Ammon's horn (tissue), 1 donor: ENCODE measurements around the gene AGR3.

Experiments
- DNase-seq: peaks from one replicate; pipeline ENCODE4 v3.0.0-alpha.2; 2016; ENCODE audit warnings: low spot score

AGR3 gene

DNA sequence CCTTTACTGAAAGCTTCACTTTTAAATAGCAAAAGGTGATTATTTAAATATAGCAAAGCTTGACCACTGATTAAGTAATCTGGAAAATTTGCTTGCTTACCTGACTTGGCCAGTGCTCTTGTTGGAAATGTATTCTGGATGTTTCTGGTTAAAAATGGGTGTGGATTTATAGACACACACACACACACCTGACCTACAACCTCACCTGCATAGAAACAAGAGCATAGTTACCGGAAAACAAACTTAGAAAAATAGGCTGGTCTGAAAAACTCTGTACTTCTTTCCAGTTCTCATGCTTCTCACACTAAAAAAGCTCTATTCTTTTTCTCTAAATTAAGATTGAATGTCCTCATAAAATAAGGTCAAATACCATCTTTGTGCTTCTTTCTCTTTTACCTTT is at the start of gene AGR3:
Gene AGR3, minus strand, starts transcription at position 140 of the 400 bp plus-strand sequence. CDS start 3,365 bp downstream, outside the sequence.
- DNase-seq: no peak

DNA sequence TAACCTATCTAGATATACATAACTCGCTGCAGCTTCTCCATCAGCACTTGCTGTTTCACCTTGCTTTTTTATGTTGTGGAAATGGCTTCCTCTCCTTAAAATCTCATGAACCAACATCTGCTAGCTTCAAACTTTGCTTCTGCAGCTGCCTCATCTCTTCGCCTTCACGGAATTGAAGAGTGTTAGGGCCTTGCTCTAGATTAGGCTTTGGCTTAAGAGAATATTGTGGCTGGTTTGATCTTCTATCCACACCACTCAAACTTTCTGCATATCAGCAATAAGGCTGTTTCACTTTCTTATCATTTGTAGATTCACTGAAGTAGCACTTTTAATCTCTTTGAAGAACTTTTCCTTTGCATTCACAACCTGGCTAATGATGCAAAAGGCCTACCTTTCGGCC is 49.2 kb upstream of the AGR3 start:
- no peak for DNase-seq

DNA sequence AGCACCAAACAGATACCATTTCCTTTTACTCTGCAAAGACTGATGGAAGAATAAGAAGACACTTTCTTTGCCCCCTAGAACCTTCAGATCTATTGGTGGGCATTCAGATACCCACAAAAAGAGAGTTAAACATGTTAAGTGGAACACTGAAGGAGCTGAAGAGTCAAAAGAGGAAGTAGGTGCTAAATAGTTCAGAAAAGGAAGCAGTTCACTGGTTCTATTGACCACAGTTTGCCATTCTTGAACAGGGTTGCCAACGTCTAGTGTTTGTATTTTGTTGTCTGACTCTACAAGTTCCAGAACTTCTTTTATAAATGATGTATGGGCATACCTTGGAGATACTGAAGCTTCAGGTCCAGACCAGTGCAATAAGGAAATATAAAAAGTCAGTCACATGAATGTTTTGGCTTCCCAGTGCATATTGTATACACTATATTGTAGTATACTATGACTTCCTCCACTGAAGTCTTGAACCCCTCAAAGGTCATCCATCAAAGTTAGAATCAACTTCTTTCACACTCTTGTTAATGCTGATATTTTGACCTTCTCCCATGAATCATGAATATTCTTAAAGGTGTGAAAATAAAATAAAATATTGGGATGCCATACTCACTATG is 47.5 kb upstream of the AGR3 start:
- peak; percentile 31 for DNase-seq

DNA sequence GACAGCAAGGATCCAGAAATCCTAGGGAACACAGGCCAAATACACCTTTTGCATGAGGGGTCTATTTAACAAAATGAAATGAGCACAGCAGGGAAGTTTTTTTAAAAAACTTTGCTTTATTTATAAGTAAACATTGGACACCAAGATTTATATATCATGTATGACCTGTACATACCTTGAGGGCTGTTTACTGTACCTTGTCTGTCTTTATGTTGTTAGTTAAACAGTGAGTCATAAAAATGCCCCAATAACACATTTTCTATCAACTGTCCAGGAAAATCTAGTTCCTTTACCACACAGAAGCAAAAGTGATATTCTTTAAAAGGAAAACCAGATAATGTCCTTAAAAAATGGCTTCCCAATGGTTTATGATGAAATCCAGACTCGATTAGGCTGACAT is 45.1 kb upstream of the AGR3 start:
- DNase-seq: no peak

DNA sequence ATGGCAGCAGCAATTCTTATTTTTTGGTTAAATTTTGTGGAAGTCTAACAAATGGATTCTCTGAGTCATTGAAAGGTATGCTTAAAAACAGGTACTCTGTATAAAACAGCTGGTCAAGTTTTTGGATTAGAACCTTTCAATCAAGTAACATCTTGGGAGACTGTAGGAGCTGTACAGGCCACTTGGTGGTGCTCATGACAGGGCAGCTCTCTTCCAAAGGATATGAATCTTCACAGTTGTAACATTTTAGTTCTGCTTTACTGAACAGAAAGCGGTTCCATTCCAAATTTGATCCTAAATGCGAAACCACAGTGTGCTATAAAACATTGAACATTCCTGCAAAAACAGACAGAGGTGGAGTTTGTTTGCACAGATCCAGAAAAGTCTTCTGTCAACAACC is 44.5 kb upstream of the AGR3 start:
- peak; percentile 47 for DNase-seq

DNA sequence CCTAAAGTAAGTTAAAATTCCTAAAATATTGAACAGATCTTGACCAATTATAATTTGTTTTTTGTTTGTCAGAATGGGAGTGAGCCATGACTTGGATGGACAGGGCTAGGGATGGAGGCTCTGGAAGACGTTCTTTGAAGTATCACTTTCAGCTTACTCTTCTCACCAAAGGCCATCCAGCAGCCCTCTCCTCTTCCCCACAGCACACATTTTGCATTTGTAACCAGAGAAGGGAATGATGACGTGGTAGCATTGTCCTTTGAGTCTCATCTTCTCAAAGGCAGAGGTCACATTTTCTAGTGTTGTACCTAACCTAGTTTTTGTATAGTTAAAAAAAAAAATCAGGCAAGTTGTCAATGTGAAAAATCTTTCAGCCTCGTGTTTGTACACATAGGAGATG is 43.8 kb upstream of the AGR3 start:
- DNase-seq: no peak

DNA sequence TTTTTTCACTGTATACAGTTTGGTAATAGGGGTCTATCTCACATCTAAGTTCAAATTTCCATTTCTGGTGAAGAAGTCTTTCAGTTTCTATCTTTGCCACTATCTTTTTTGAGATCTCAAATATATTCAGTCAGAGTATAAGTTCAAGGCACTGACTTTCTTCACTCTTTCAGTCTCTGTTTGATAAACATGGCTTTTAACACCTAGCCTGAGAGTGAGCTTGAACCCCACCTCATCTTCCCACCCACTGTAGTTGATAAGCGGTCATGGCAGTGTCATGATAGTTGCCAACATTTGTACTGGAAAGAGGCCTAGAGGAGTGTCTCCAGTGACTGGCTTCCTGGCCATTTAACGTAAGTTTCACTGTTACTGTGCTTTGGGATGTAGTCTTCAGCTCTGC is 41.2 kb upstream of the AGR3 start:
- DNase-seq: no peak

DNA sequence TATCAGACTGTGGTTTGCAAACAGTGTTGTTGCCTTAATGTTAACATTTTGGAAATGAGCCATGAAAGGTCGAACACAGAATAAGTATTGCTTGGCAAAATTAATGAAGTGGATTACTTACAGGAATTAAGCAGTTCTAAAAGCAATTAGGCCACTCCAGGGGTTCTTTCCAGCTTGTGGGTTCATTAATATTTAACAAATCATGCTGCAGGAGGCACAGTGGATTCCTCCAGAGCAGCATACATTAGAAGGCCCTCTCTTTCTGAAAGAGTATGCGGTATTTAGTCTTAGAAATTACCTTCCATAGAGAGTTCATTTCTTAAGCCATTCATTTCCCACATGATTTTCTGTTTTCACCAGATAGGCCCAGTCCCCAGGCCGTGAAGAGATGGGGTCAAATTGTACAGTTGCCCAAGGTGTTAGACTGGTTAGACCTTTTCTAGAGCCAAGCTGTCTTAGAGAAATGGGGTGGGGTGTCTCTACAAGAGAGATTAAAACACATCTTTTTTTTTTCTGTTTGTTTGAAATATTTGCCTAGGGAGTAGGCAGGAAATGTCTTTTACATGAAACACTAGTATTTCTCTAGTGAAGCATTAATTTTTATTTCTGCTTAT is 40.0 kb upstream of the AGR3 start:
- no peak for DNase-seq

DNA sequence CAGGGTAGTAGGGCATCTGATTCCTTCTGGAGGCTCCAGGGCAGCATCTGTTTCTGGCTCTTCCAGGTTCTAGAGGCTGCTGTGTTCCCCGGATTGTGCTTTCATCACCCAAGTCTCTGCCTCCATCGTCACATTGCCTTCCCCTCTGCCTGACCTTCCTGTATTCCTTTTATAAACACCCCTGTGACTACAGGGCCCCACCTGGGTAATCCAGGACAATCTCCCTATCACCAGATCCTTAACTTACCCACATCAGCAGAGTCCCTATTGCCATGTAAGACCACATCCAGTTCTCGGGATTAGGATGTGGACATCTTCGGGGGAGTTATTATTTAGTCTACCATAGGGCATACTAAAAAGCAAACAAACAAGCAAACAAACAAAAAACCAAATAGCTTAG is 39.4 kb upstream of the AGR3 start:
- no peak for DNase-seq

DNA sequence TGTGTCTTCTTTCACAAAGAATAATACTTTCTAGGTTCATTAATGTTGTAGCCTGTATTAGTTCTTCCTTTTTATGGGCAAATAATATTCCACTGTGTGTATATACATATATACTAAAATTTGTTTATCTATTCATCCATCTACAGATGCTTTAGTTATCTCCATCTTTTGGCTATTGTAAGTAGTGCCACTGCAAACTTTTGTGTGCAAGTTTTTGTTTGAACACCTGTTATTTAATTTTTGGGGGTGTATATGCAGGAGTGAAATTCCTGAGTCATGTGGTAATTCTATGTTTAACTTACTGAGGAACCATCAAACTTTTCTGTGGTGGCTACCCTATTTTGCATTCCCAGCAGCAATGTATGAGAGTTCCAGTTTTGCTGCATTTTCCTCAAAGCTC is 37.7 kb upstream of the AGR3 start:
- no peak for DNase-seq

DNA sequence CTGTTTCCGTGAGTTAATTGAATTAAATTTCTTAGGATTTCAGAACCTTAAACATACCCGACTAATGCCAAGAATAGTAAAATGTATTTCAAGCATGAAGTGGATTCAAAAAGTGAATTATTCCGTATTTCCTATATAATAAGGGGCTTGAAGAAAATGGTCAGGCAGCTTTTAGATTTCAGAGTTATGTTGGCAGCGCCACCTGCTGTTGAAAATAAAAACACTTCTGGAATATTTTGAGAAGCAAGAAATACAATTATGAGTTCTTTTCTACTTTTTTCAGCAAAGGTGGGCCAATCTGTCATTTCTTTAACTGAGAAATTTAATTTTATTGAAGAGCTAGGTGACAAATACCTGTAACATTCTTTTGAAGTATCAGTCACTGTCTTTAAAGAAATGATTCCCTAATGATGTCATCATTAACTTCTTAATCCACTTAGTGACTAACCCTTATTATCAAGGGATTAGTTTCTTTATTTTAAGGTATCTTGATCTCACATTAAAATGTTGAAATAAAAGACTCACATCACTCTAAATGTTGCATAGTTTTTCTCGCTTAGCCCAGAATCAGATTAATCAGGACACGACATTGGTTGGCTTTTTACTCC is 36.6 kb upstream of the AGR3 start:
- DNase-seq: peak; percentile 27

DNA sequence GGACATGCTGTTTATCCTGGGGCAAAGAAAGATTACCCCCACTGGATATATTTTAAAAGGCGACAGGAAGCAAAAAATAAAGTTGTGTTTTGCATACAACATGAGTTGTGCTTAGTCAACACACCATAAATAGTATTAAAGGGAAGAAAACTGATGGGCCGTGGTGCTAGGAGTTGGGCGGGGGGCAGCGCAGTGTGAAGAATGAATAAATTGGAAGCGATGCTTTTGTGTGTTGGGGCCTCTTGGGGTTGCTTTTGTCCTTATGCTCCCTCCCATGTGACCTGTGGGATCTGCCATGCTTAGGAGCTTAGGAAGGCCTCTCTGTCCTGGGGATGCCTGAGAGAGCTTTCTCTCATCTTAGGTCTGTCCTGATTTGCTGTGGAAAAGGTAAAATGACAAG is 35.0 kb upstream of the AGR3 start:
- no peak for DNase-seq

DNA sequence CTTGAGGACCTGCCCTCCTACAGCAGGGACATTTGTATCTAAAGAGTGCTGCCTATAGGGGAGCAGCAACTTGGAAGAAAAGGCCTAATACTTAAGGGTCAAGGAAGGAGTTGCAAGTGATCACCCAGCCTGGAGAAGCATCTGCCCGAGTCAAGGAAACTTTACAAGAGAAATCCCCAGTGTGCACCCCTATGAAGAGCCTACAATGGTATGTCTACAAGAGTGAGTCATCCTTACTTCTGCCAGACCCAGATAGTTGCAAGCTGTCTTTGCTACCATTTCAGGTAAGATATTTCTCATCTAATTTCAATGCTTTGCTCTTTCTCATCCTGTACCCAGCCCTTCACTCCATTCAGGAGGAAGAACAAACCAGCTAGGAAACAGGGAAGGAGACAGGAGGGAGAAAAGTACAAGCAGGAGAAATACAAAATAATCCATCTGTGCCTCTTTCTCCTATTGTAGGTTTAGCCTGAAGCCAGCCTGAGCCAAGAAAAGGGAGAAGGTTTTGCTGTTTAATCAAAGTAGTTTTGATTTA is 34.4 kb upstream of the AGR3 start:
- DNase-seq: no peak

DNA sequence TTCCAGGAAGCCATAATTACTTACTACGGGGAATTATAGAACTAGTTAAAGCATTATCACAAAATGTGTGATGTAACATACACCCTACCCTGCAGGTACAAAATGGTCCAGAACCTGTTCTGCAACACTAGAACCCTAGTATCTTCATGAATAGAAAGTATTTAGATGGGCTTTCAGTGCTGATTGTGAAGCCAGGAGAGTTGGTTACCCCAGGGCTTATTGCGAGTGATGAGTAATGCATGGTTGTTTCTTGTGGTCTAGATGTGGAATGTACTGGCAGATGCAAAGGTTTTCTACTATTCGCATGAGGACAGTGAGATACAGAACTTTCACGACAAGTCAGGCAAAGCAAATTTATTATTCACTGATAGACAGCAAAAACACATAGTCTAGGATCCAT is 33.6 kb upstream of the AGR3 start:
- no peak for DNase-seq

DNA sequence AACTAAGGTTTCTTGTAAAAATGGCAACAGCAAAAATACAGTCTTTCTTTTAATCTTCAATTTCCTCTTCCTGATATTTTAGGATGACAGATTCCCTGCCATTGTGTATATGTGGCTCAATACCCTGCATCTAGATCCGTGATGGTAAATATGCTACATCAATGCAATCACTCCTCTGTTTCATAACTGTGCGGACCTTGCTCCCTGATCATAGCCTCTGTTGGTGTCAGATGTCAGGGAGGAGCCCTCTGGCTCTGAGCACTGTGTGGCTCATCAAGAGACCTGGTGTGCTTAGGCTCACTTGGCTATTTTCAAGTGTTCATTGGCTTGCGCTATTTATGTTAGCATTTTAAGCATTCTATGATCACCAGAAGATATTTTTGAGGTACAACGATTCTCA is 33.0 kb upstream of the AGR3 start:
- no peak for DNase-seq

DNA sequence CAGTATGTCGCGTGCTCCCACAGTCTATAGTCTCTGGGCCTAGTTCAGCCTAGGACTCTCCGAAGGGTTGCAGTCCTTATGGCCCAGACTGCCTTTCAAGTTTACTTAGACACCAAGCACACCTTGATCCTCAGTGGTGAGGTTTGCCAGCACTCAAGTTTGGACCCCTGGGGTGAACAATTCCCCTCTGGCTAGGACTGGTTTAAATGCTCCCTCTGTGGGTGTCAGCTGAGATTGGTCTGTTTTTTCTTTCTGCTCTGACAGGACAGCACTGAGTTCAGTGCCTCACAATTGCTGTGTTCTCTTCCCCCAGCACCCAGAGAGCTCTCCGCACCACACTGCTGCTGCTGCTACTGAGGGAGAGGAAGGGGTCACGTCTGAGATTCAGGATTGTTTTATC is 31.9 kb upstream of the AGR3 start:
- no peak for DNase-seq

DNA sequence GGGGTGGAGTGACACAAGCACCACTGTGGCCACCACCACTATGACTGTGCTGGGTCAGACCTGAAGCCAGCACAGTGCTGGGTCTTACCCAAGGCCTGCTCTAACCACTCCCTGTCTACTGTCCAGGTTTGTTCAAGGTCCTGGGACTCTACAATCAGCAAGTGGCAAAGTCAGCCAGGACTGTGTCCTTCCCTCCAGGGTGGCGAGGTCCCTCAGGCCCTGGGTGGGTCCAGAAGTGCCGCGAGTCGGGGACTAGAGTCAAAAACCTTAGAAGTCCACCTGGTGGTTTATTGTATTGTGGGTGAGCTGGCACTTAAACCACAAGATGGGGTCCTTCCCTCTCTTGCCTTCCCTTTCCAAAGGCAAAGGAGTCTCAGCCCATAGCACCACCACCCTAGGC is 30.8 kb upstream of the AGR3 start:
- no peak for DNase-seq

DNA sequence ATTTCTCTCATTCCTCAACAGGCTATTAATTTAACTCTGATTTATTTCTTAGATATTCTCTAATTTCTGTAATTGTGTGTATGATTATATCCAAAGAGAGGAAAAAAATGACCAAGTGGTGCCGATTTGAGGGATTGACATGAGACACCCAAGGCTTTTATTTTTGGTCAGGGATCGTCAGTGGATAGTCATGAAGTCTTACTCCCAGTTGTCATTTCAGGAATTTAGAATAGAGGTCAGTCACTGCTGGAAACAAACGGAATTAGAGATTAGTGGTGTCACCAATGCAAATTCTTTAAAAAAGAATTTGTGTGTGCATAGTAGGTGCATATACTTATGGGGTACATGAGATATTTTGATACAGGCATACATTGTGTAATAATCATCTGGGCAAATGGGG is 26.8 kb upstream of the AGR3 start:
- DNase-seq: no peak

DNA sequence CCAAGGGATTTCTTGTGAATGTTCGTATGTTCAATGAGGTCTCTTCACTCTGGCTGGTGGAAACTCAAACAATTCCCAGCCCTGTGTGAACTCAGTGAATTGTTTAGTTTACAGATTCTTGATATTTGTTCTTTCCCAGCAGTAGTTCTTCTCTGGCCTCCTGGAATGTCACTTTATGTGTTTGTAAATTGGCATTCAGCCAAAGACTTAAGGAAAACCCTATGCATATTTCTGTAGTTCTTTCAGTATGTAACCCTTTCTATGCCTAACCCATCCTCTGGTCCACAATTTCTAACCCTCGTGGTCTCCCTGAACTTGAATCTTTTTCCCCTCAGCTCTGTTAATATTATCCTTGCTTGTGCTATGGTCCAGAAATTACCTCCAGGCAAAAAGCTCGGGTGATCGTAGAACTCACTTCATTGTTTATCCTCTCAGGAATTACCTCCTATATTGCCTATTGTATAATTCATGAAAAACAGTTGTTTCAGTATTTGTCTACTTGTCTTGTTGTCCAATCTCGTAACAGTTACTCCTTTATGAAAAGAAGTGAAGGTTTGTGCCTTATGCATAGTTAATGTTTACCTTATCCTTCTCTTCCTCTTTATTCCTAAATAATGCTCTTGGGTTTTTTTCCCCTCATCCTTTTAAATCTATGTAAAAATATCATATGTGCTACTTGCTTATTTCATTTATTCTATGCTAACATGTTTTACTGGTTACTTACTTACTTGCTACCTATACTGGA is 23.7 kb upstream of the AGR3 start:
- DNase-seq: no peak

DNA sequence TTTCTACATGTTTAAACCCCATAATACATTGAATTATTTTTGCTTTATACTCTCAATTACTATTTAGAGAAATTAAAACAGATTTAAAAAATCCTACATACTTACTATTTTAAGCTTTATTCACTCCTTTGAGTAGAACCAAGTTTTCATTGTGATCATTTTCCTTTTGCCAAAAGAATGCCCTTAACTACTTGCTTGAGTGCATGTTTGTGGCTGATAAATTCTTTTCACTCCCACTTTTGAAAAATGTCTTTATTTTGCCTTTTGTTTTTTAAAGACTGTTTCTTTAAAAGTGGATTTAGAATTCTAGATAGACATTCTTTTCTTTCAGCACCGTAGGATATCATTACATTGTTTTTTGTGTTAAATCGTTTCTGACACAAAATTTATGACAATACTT is 22.3 kb upstream of the AGR3 start:
- DNase-seq: no peak

DNA sequence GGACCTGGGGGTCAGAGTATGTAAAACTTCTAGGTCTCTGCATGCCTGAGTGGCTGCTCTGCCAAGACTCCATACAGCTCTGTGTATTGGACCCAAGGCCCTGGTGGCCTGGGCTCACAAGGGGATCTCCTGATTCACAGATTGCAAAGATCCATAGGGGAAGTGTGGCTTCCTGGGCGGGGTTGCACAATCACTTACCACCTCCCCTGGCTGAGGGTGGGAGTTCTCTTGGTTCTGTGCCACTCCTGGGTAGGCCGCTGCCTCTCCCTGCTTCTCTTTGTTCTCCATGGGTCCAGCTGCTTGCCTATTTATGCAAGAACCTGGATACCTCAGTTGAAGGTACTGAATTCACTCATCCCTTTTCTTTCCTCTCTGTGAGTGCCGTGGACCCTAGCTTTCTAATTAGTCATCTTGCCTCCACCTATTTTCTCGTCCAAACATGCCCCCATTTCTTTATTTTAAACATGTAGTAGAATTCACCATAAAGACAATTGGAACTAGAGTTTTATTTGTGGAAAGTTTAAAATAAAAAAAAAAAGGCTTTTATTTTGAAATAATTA is 18.5 kb upstream of the AGR3 start:
- no peak for DNase-seq

DNA sequence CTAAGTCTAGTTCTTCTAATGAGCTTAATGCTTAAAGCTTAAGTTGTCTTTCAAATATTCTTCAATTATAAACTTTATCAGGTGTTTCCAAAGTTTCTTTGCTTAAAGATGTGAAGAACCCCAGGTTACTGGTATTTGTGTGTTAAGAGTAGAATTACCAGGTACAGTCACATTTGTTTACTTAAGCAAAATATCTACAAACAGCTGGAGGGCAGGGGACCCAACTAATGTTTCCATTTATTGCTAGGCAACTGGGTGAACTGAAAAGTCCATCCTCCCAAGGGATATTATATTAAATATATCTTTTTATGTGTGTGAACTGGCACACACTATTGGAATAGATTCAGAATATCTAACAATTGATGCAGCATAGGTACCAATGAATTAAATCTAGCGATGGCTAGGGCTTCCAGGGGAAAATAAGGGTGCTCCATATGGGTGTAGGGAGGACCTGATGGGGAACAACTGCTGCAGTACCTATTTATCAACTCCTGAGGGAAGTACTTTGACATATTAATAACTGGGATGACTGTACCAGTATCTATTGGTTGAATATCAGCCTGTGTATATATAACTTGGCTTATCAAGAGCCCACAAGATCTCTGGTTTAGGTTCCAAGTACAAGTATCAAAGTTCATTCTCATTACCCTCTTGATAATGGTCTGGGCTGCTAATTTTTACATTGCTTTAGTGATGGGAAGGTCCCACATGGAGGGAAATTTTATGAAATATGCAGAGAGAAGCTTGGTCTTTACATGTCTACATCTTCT is 10.3 kb upstream of the AGR3 start:
- no peak for DNase-seq
